Measurements from ENCODE around the gene ELL.

The ELL gene

GRCh38 chr19:18508585-18508984 lies 13.3 kb downstream of the ELL start:
- CTCF ChIA-PET = interaction anchor here (1.2 to 1.9 kb wide), 3 partner anchors 11 to 339 kb away, joined by 4 to 6 read pairs (median 6); no protein-coding TSS in a partner anchor
- POLR2A ChIA-PET = no interaction called here
- no peak for DNase-seq (ENCODE audit: extremely low spot score)
- TF ChIP-seq CTCF (IDR thresholded peaks at IDR 0.05; ENCODE audit: control extremely low read depth, extremely low read depth, low read depth, missing control alignments) = no peak

DNA sequence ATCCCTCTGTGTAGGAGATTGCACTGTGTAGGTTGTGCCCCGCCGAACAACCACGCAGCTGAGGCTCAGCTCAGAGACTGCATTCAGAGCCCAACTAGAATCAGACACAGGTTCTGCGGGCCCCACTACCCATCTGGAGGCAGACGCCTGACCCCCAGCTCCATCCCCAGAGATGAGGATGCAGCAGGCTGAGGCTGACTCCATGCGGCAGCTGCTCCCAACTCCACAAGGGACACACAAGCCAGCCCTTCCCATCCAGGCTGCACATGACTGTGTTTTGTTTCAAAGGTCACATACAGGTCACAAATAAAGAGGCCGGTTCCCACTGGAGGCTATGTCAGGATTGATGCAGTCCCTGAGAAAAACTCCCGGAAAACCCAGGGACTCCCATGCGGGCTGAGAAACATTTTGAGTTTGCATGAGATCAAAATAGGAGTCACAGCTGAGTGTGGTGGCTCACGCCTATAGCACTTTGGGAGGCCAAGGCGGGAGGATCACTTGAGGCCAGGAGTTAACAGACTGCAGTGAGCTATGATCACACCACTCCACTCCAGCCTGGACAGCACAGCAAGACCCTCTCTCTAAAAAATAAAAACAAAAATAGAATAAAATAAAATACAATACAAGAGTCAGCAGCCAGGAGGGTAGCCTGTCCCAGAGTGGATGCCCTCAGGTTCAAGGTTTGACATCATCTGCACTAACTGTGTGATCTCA lies 14.0 kb downstream of the ELL start:
- DNase-seq (ENCODE audit: extremely low spot score) = no peak
- TF ChIP-seq CTCF (IDR thresholded peaks at IDR 0.05; ENCODE audit: control extremely low read depth, extremely low read depth, low read depth, missing control alignments) = no peak
- ChIA-PET CTCF (interaction anchor here (1.0 to 6.7 kb wide), 7 partner anchors 9 to 81 kb away, joined by 3 to 38 read pairs (median 6); no protein-coding TSS in a partner anchor), POLR2A (interaction anchor here (1.0 kb wide), 1 partner anchor 12 kb away, joined by 3 read pairs; no protein-coding TSS in a partner anchor)

DNA sequence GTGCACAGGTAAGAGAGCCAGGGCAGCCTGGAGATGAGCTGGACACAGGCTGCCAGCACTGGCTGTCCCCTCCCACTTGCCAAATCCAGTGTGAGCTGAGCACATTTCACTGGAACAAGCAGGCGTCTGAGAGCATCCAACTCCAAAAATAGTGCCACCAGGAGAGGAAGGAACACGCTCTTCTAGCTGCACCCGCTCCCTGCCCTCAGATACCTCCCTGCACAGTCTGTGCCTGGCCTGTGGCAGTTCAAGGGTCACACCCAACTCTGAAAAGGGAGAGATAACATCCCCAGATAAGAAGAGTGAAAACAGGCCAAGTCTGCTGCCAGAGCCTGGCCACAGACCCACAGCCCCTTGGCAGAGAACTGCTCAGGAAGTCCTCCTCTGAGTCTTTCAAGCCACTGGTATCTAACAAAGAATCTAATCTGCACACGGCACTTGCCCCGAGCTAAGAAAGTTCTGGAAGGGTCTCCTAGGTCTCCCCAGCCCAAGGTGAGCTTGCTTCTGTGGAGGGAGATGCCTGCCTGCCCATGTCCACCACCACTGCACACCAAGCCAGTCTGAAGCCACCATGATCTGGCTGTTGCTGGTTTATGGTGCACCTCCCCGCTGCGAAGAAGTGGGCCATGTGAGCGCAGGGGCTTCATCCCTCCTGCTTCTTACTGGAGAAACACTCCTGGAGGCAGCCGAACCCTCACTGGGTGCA lies 14.7 kb downstream of the ELL start:
- CTCF ChIA-PET = interaction anchor here (1.0 to 6.7 kb wide), 6 partner anchors 9 to 82 kb away, joined by 3 to 38 read pairs (median 6); no protein-coding TSS in a partner anchor
- POLR2A ChIA-PET = interaction anchor here (0.7 to 1.0 kb wide), 3 partner anchors 13 to 16 kb away, joined by 3 read pairs; partner anchors contain the start of gene ELL
- TF ChIP-seq CTCF (IDR thresholded peaks at IDR 0.05; ENCODE audit: control extremely low read depth, extremely low read depth, low read depth, missing control alignments) = no peak
- DNase-seq (ENCODE audit: extremely low spot score) = no peak

- DNase-seq (ENCODE audit: extremely low spot score) = no peak
- no peak for TF ChIP-seq CTCF (IDR thresholded peaks at IDR 0.05; ENCODE audit: control extremely low read depth, extremely low read depth, low read depth, missing control alignments)
- POLR2A ChIA-PET = interaction anchor here (0.7 to 0.9 kb wide), 2 partner anchors 15 to 17 kb away, joined by 3 read pairs; partner anchors contain the start of gene ELL
- CTCF ChIA-PET = interaction anchor here (0.7 to 6.7 kb wide), 6 partner anchors 9 to 83 kb away, joined by 3 to 38 read pairs (median 5); no protein-coding TSS in a partner anchor
Observed at GRCh38 chr19:18506101-18506930, 15.6 kb downstream of the ELL start.

DNA sequence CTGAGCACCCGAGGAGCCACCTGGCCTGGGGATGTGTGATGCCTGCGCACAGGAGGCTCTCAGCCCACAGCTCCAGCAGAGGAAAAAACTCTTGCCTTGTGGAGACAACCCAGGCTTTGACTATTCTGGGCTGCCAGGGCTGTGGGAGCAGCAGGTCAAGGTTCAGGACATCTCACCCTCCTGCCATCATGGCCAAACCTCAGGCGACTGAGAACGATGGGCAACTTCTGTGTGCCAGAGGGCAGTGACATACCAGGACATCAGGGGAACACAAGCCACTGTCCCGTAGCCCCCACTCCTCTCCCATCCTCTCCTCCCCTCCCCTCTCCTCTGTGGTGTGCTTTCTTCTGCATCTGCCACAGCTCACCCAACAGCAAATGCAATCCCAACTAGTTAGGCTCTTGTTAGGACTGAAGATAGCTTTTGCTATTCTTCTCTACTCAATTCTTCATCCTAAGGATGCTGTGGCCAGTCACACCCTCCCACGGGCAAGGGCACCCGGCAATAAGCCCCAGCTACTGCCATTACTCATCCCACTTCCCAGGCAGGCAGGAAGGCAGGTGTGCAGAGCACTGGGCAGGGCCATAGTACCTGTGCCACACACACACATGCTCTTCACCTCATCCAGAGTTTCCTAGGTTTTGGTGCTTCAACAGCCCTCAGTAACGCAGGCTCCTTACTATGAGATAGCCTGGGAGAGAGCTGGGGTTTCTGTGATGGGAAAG lies 16.8 kb downstream of the ELL start:
- TF ChIP-seq CTCF (IDR thresholded peaks at IDR 0.05; ENCODE audit: control extremely low read depth, extremely low read depth, low read depth, missing control alignments) = no peak
- ChIA-PET POLR2A (interaction anchor here (0.6 kb wide), 1 partner anchor 43 kb away, joined by 4 read pairs; no protein-coding TSS in a partner anchor), CTCF (interaction anchor here (0.9 to 6.7 kb wide), 4 partner anchors 9 to 44 kb away, joined by 3 to 38 read pairs (median 4); no protein-coding TSS in a partner anchor)
- no peak for DNase-seq (ENCODE audit: extremely low spot score)

Data from GM10248 (cell line).